IMR-90 (cell line): ENCODE measurements around the gene SERINC3. TPM values are rescaled to one million over a fixed set of nuclear protein-coding genes. Genes with fewer than 3 reads are reported as not detected.
A peak's percentile ranks its signal among the peaks of the same experiment; 100 is the strongest.

Experiments used
- ATAC-seq: fragments of 200-7000 bp; cut with Tn5 transposase; 2 replicates; pipeline ENCODE4 v1.9.1; 2020; ENCODE audit warnings: low read depth, mild to moderate bottlenecking, moderate library complexity
- BruUV-seq: library from RNA; stranded (reverse); fragments of 400-500 nt; replicated peaks from 2 replicates; lab custom pipeline; 2021; lab: Mats Ljungman, UMichigan
- CTCF ChIA-PET: fragments of 300-600 bp; formaldehyde crosslinking; extraction: SDS; loops from one replicate; lab custom pipeline; 2021; ENCODE audit warnings: antibody characterized with exemption; lab: Yijun Ruan, JAX
- POLR2A ChIA-PET: fragments of 300-600 bp; sonication (Branson Sonifier 250); formaldehyde crosslinking; loops from one replicate; lab custom pipeline; 2022; ENCODE audit warnings: antibody characterized with exemption; ENCODE audit not compliant: unreplicated experiment; lab: Charles Lee
- DNase-seq: peaks from one replicate; pipeline ENCODE4 v3.0.0; 2013
- H2AFZ ChIP-seq: replicated peaks from 2 replicates; pipeline ENCODE3; 2013; ENCODE audit warnings: low read length, mild to moderate bottlenecking; ENCODE audit not compliant: poor library complexity
- H2AK5ac ChIP-seq: 2 replicates; pipeline ENCODE4 v1.6.1; 2013; ENCODE audit warnings: low read depth, low read length, inconsistent platforms
- H2AK9ac ChIP-seq: replicated peaks from 2 replicates; pipeline ENCODE3; 2013; ENCODE audit warnings: mild to moderate bottlenecking, low read depth, low read length, moderate library complexity; ENCODE audit not compliant: poor library complexity
- H2BK120ac ChIP-seq: 2 replicates; pipeline ENCODE4 v1.6.1; 2013; ENCODE audit warnings: low read depth, low read length, inconsistent platforms
- H2BK15ac ChIP-seq: 3 replicates; pipeline ENCODE4 v1.6.1; 2013; ENCODE audit warnings: low read depth, low read length, inconsistent platforms
- H2BK20ac ChIP-seq: 2 replicates; pipeline ENCODE4 v1.6.1; 2013; ENCODE audit warnings: low read depth, mild to moderate bottlenecking, inconsistent platforms, low read length, moderate library complexity
- H2BK5ac ChIP-seq: 2 replicates; pipeline ENCODE4 v1.6.1; 2013; ENCODE audit warnings: mild to moderate bottlenecking, low read depth, low read length, inconsistent platforms; ENCODE audit not compliant: poor library complexity, severe bottlenecking
- H3K14ac ChIP-seq: replicated peaks from 2 replicates; pipeline ENCODE4 v1.6.1; 2013; ENCODE audit warnings: low read depth, low read length, inconsistent platforms
- H3K18ac ChIP-seq: 2 replicates; pipeline ENCODE4 v1.6.1; 2013; ENCODE audit warnings: low read depth, low read length, control low read depth
- H3K23ac ChIP-seq: 2 replicates; pipeline ENCODE4 v1.6.1; 2013; ENCODE audit warnings: low read depth, low read length, inconsistent platforms
- H3K27ac ChIP-seq: 2 replicates; pipeline ENCODE4 v1.5.1; 2013; ENCODE audit warnings: mild to moderate bottlenecking, control low read depth, low read length; ENCODE audit not compliant: insufficient read depth
- H3K27me3 ChIP-seq: 2 replicates; pipeline ENCODE4 v1.6.1; 2013; ENCODE audit warnings: low read length; ENCODE audit not compliant: control insufficient read depth, insufficient read depth
- H3K36me3 ChIP-seq: 2 replicates; pipeline ENCODE4 v1.6.1; 2013; ENCODE audit warnings: low read length, mixed read lengths; ENCODE audit not compliant: control insufficient read depth, insufficient read depth
- H3K4ac ChIP-seq: 2 replicates; pipeline ENCODE4 v1.6.1; 2013; ENCODE audit warnings: low read depth, low read length, inconsistent platforms
- H3K4me1 ChIP-seq: 2 replicates; pipeline ENCODE4 v1.6.1; 2013; ENCODE audit warnings: low read length, mixed read lengths; ENCODE audit not compliant: control insufficient read depth, insufficient read depth
- H3K4me2 ChIP-seq: 2 replicates; pipeline ENCODE4 v1.6.1; 2013; ENCODE audit warnings: low read depth, mild to moderate bottlenecking, control low read depth, low read length, moderate library complexity
- H3K4me3 ChIP-seq: 2 replicates; pipeline ENCODE4 v1.5.1; 2013; ENCODE audit warnings: low read depth, mild to moderate bottlenecking, control low read depth, low read length, moderate library complexity; ENCODE audit not compliant: insufficient read depth
- H3K56ac ChIP-seq: 2 replicates; pipeline ENCODE4 v1.6.1; 2013; ENCODE audit warnings: low read length, inconsistent platforms; ENCODE audit not compliant: insufficient read depth; ENCODE audit errors: extremely low read depth
- H3K79me1 ChIP-seq, 2 experiments: 2 replicates each; pipeline ENCODE4 v1.6.1; 2013; ENCODE audit warnings: low read length in 2 of 2, inconsistent platforms in 1 of 2, low read depth in 1 of 2
- H3K9ac ChIP-seq: 2 replicates; pipeline ENCODE4 v1.6.1; 2013; ENCODE audit warnings: low read depth, low read length, control low read depth
- H3K9me1 ChIP-seq: 2 replicates; pipeline ENCODE4 v1.6.1; 2013; ENCODE audit warnings: low read length, inconsistent platforms; ENCODE audit not compliant: insufficient read depth
- H3K9me3 ChIP-seq: 2 replicates; pipeline ENCODE4 v1.6.1; 2013; ENCODE audit warnings: low read length; ENCODE audit not compliant: control insufficient read depth, insufficient read depth
- H4K20me1 ChIP-seq: 2 replicates; pipeline ENCODE4 v1.6.1; 2013; ENCODE audit warnings: low read length, inconsistent platforms; ENCODE audit not compliant: insufficient read depth
- H4K5ac ChIP-seq: 2 replicates; pipeline ENCODE4 v1.6.1; 2013; ENCODE audit warnings: mild to moderate bottlenecking, low read depth, low read length, control low read depth
- H4K8ac ChIP-seq, 2 experiments: 2 replicates each; pipeline ENCODE4 v1.6.1; 2013; ENCODE audit warnings: low read depth in 2 of 2, low read length in 2 of 2, control low read depth in 1 of 2, inconsistent platforms in 1 of 2
- H4K91ac ChIP-seq: 2 replicates; pipeline ENCODE4 v1.6.1; 2013; ENCODE audit warnings: low read depth, low read length, inconsistent platforms; ENCODE audit not compliant: insufficient read depth
- CEBPB ChIP-seq: IDR thresholded peaks from 2 replicates; pipeline ENCODE4 v1.6.1; 2012; ENCODE audit warnings: low read depth, low read length, improper control_type of control experiment
- RCOR1 ChIP-seq: IDR thresholded peaks from 2 replicates; pipeline ENCODE4 v1.6.1; 2012; ENCODE audit warnings: mild to moderate bottlenecking, low read length, improper control_type of control experiment; ENCODE audit not compliant: insufficient replicate concordance
- RFX5 ChIP-seq: IDR thresholded peaks from 2 replicates; pipeline ENCODE4 v1.8.0; 2012; ENCODE audit warnings: low read depth, mild to moderate bottlenecking, low read length, moderate library complexity
- WGBS, 2 experiments: methylation state at CpG; one replicate each; pipeline versions ENCODE4 v1.1.5 to v1.1.7; 2013; ENCODE audit warnings: missing lambda C conversion rate in 2 of 2; ENCODE audit not compliant: insufficient read length in 1 of 2; ENCODE audit errors: extremely low coverage in 2 of 2; 5-methylcytosine and 5-hydroxymethylcytosine counted together
- dilution Hi-C: fragments of 300-500 bp; cut with HindIII; formaldehyde crosslinking; loops from one replicate; pipeline ENCODE4 v1.14.3; 2018; ENCODE audit warnings: low sequenced_read_pairs; ENCODE audit not compliant: unreplicated experiment
- in situ Hi-C: fragments of 300-500 bp; cut with MboI; formaldehyde crosslinking; loops from 3 replicates; pipeline ENCODE4 v1.14.3; 2019; ENCODE audit warnings: low sequenced_read_pairs, inconsistent platforms, mixed read lengths
- intact Hi-C: fragments of 100-400 bp; cut with micrococcal nuclease; formaldehyde crosslinking; loops from 2 replicates; pipeline ENCODE4 v1.10.0; 2022
- polyA plus RNA-seq, 3 experiments: library from polyadenylated mRNA; depleted of rRNA; stranded (reverse); fragments of >200 nt; gene quantifications; 2 replicates each; pipeline ENCODE4 v1.2.3, GENCODE V29; 2012; ENCODE audit warnings: low replicate concordance in 1 of 3
- total RNA-seq: library from RNA; depleted of rRNA; stranded (reverse); fragments of >200 nt; gene quantifications from 2 replicates; pipeline ENCODE4 v1.2.3, GENCODE V29; 2012

Gene SERINC3
- total and polyA plus RNA-seq, 2 of the 4 experiments (the other 2 are of a cell fraction), result 101 to 132 TPM

DNA sequence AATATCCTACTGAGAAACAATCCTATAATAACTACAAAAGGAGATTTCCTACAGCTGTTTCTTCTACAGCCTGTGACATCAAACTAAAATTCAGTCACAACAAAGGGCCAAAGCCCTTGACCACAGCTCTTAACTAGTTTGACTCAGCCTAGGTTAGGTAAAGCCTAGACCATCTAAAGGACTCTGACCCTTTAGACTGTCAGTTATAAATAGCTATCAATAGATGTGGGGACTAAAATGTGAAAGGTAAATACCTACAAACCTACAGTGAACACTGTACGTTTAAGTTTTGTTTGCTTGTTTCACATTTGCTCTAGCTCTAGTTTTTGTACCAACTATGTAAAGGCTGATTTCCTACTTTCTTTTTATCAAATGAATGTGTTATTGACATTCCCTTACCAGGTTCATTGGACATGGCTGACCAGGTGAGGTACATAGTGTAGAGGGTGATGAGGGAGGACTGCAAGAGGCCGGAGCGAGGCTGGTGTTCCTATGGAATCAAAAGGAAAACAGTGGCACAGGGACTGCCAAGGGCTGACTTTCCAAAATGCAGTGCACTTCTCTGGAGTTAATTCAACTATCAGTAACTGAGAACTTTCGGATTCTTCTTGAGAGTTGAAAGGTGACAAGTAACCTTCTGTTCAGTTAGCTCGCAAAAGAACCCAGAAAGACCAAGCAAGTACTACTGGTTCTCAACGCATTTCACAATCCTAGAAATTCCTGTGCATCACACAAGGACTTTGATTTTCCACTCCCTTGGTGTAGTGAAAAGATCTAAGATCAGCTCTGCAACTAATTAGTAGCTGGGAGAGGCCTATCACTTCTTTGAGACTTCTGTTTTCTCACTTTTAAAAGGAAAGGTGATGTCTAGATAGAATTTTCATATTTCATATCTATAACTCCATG is 17.2 kb downstream of the SERINC3 start:
- Histone ChIP-seq H3K56ac (no peak overlapping the region), H4K20me1 (peaks cover 7% of the 10 kb centered on the region; the same call in 1 of the 2 replicates), H3K4me3 (no peak overlapping the region), H2BK20ac (no peak overlapping the region), H3K27me3 (no peaks in the 10 kb centered on the region), H4K8ac (no peak overlapping the region), H3K14ac (no peak overlapping the region), H3K9me1 (peaks cover 14% of the 10 kb centered on the region), H2AFZ (no peak overlapping the region), H2BK5ac (no peak overlapping the region), H2AK5ac (no peak overlapping the region), H3K9me3 (no peaks in the 10 kb centered on the region), H3K4ac (no peak overlapping the region), H3K36me3 (peaks cover 53% of the 10 kb centered on the region), H3K4me1 (peaks cover 5% of the 10 kb centered on the region), H3K9ac (no peak overlapping the region), H2AK9ac (no peak overlapping the region), H3K18ac (no peak overlapping the region), H2BK120ac (no peak overlapping the region), H4K5ac (no peak overlapping the region), H2BK15ac (no peak overlapping the region), H3K27ac (no peak overlapping the region), H3K79me1 (peaks cover 29 to 47% of the 10 kb centered on the region in 2 experiments), H4K91ac (no peak overlapping the region), H3K23ac (no peak overlapping the region), H3K4me2 (no peak overlapping the region)
- intact Hi-C loops (no loop called here), dilution Hi-C loops (no loop called here), in situ Hi-C loops (no loop called here)
- no CpG with 5 or more reads among the region's 6 CpGs for WGBS, 2 experiments
- TF ChIP-seq RFX5, result no peak
- 0 out of 2 replicates have a peak, but pooled peaks have one; percentile 20 for TF ChIP-seq CEBPB
- TF ChIP-seq RCOR1, result no peak
- ChIA-PET POLR2A (no interaction called here), CTCF (no interaction called here)
- no TSS peak for BruUV-seq
- no peak for DNase-seq
- ATAC-seq, result no peak
